Measurements from ENCODE around the gene MAN1B1.
A peak's percentile ranks its signal among the peaks of the same experiment; 100 is the strongest.

Gene MAN1B1

DNA sequence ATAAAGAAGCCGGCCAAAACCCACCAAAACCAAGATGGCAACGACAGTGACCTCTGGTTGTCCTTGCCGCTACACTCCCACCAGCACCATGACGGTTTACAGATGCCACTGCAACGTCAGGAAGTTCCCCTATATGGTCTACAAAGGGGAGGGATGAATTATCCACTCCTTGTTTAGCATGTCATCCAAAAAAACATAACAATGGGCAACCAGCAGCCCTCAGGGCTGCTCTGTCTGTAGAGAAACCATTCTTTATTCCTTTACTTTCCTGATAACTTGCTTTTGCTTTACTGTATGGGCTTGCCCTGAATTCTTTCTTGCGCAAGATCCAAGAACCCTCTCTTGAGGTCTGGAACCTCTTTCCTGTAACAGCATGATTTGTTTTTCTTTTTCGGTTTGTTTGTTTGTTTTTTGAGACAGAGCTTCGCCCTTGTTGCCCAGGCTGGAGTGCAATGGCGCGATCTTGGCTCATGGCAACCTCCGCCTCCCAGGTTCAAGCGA is 11.5 kb upstream of the MAN1B1 start:
- no peak for TF ChIP-seq TAF1 (IDR thresholded peaks at IDR 0.05; ENCODE audit: borderline replicate concordance, insufficient read depth, low read length)
- TF ChIP-seq, protein P1, sequence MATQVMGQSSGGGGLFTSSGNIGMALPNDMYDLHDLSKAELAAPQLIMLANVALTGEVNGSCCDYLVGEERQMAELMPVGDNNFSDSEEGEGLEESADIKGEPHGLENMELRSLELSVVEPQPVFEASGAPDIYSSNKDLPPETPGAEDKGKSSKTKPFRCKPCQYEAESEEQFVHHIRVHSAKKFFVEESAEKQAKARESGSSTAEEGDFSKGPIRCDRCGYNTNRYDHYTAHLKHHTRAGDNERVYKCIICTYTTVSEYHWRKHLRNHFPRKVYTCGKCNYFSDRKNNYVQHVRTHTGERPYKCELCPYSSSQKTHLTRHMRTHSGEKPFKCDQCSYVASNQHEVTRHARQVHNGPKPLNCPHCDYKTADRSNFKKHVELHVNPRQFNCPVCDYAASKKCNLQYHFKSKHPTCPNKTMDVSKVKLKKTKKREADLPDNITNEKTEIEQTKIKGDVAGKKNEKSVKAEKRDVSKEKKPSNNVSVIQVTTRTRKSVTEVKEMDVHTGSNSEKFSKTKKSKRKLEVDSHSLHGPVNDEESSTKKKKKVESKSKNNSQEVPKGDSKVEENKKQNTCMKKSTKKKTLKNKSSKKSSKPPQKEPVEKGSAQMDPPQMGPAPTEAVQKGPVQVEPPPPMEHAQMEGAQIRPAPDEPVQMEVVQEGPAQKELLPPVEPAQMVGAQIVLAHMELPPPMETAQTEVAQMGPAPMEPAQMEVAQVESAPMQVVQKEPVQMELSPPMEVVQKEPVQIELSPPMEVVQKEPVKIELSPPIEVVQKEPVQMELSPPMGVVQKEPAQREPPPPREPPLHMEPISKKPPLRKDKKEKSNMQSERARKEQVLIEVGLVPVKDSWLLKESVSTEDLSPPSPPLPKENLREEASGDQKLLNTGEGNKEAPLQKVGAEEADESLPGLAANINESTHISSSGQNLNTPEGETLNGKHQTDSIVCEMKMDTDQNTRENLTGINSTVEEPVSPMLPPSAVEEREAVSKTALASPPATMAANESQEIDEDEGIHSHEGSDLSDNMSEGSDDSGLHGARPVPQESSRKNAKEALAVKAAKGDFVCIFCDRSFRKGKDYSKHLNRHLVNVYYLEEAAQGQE (IDR thresholded peaks at IDR 0.05; ENCODE audit: insufficient read depth in 1 of 2, low read depth in 2 of 2, low read length in 2 of 2), result no peak
- TF ChIP-seq SIN3A (IDR thresholded peaks at IDR 0.05; ENCODE audit: borderline replicate concordance, insufficient read depth, low read length), result no peak
- TF ChIP-seq POLR2AphosphoS5 (IDR thresholded peaks at IDR 0.05; ENCODE audit: low read depth, low read length), result no peak
- TF ChIP-seq FOXP2 (optimal IDR thresholded peaks at IDR 0.05; ENCODE audit: borderline replicate concordance, extremely low read depth, extremely low read length, insufficient read depth), result no peak

- TF ChIP-seq POLR2AphosphoS5 (IDR thresholded peaks at IDR 0.05; ENCODE audit: low read depth, low read length) (no peak), FOXP2 (optimal IDR thresholded peaks at IDR 0.05; ENCODE audit: borderline replicate concordance, extremely low read depth, extremely low read length, insufficient read depth) (no peak)
- TF ChIP-seq, protein P1 (IDR thresholded peaks at IDR 0.05; ENCODE audit: insufficient read depth in 1 of 2, low read depth in 2 of 2, low read length in 2 of 2), result no peak
These were observed 10.2 kb upstream of the MAN1B1 start for GRCh38 chr9:137076636-137077009.

DNA sequence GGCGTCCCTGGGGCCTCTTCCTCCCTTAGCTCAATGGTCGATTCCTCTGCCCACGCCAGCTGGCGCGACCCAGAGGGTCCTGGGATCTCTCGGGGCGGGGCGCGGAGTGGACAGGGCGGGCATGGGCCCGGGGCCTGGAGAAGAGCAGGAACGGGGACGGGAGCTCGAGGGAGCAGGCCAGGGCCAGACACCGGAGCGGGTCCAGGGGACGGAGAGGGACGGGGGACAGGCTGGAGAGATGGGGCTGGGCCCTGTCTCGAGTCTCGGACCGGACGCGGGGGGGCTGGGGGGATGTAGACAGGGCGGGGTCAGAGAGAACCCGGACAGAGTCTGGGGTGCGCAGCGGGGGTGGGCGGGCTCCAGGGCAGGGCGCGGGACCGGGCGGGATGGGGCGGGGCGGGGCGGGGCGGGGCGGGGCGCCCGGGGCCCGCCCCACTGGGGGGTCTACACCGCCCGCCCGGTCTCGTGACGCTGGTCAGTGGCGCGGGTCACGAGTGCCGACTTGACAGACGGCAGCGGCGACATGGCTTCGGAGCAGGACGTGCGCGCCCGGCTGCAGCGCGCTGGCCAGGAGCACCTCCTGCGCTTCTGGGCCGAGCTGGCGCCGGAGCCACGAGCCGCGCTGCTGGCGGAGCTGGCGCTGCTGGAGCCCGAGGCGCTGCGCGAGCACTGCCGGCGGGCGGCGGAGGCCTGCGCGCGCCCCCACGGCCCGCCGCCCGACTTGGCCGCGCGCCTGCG is 9.6 kb upstream of the MAN1B1 start, which contains the start of gene UAP1L1:
UAP1L1 (plus strand) TSS at position 508 of the 738 bp plus-strand sequence; CDS start at position 524, 16 bp downstream.
- no peak for TF ChIP-seq FOXP2 (optimal IDR thresholded peaks at IDR 0.05; ENCODE audit: borderline replicate concordance, extremely low read depth, extremely low read length, insufficient read depth)
- TF ChIP-seq POLR2AphosphoS5 (IDR thresholded peaks at IDR 0.05; ENCODE audit: low read depth, low read length), result peak; percentile 33; the same call in 1 of the 2 replicates
- no peak for TF ChIP-seq TAF1 (IDR thresholded peaks at IDR 0.05; ENCODE audit: borderline replicate concordance, insufficient read depth, low read length)
- TF ChIP-seq, protein P1 (IDR thresholded peaks at IDR 0.05; ENCODE audit: insufficient read depth in 1 of 2, low read depth in 2 of 2, low read length in 2 of 2), result 0 out of 4 replicates have a peak, but pooled peaks of 1 of the 2 experiments have one; percentile 39
- no peak for TF ChIP-seq SIN3A (IDR thresholded peaks at IDR 0.05; ENCODE audit: borderline replicate concordance, insufficient read depth, low read length)

DNA sequence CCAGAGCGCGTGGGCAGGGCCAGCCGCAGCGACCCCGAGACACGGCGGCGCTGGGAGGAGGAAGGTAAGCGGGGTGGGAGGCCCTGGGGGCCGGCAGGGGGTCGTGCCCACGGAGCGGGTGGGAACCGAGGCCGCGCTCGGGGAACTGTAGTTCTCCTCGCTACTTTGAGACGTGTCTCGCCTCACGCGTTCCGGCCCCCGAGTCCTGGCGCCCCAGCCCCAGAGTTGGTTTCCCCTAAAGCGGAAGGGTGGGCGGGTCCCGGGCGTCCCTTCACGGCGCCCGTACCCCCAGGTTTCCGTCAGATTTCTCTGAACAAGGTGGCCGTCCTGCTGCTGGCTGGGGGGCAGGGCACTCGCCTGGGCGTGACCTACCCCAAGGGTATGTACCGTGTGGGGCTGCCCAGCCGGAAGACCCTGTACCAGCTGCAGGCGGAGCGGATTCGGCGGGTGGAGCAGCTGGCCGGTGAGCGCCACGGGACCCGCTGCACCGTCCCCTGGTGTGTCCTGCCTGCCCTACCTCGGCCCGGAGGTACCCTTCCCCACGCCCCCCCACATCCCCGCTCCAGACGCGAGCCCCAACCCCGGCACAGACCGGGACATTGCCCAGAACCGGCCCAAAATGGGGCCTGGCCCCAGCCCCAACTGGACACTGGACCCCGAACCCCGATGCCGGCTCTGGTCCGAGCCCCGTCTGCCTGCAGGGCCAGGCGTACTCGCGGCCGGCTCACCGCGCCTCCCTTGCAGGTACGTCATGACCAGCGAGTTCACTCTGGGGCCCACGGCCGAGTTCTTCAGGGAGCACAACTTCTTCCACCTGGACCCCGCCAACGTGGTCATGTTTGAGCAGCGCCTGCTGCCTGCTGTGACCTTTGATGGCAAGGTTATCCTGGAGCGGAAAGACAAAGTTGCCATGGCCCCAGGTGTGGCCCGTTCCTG is 8.8 kb upstream of the MAN1B1 start:
- TF ChIP-seq SIN3A (IDR thresholded peaks at IDR 0.05; ENCODE audit: borderline replicate concordance, insufficient read depth, low read length) (0 out of 2 replicates have a peak, but pooled peaks have one; percentile 41), FOXP2 (optimal IDR thresholded peaks at IDR 0.05; ENCODE audit: borderline replicate concordance, extremely low read depth, extremely low read length, insufficient read depth) (no peak), TAF1 (IDR thresholded peaks at IDR 0.05; ENCODE audit: borderline replicate concordance, insufficient read depth, low read length) (no peak), POLR2AphosphoS5 (IDR thresholded peaks at IDR 0.05; ENCODE audit: low read depth, low read length) (no peak)
- TF ChIP-seq, protein P1 (IDR thresholded peaks at IDR 0.05; ENCODE audit: insufficient read depth in 1 of 2, low read depth in 2 of 2, low read length in 2 of 2), result no peak
